Measurements from ENCODE around the gene TFEB.

Gene TFEB

GRCh38 chr6:41704656-41705310 is 30.6 kb downstream of the TFEB start:
- FAIRE-seq = no peak

GRCh38 chr6:41704028-41704427 is 31.4 kb downstream of the TFEB start:
- FAIRE-seq = no peak

DNA sequence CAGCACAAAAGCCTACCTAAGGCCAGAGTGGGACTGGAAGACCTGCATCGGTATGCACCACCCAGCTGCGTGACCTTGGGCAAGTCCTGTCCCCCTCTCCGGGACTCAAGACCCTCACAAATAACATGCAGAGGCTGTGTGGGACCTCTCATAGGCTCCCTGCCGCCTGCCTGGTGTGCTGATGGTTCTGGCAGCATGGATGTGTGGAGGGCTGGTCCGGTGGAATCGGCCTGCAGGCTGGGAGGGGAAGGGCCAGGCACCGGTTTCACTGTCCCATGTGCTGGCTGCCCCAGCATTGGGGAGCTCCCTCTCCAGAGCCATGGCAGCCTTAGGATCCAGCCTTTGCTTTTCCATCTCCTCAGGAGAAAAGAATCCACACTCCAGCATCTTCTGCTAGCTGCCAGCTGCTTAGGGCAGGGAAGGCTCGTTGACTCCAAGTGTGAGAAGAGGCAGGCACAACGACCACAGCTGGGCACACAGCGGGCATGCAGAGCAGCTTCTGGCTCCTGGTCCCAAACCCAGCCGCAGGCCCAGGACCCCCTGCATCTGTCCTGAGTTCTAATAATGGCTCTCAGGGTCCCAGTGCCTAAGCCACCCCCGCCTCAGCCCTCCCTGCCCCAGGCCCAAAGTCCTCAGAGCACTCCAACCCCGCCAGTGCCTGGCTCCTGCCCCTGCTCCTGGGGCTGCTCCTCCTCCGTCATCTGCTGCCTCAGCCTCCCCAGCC is 32.5 kb downstream of the TFEB start:
- no peak for FAIRE-seq

DNA sequence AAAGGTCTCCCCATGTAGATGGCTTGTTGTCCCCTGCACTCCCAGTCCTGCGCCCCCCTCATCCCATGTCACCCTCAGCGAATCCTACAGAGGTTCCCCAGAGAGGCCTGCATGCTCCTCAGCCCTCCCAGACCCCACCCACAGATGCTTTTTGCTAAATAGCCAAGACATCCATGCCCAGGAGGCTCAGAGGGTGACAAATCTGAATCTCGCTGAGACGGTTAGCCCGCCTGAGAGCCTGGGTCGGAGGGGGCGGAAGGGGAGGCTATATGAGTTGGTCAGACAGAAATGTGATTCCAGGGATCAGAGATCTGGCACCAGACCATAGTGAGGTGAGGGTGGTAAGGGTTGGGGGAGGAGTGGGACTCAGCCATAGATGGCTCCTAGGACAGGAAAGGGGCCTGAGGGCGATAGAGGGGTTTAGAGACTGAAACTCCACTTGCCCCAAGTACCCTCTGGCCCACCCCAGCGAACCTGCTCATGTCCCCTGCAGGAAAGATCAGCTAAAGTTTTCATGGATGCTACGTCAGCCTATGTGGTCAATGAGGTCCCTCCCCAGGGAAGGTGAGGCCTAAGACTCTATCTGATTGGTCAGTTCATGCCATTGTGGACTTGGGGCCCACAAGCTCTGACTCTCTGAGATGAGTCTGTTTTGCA is 33.2 kb downstream of the TFEB start:
- FAIRE-seq = no peak

DNA sequence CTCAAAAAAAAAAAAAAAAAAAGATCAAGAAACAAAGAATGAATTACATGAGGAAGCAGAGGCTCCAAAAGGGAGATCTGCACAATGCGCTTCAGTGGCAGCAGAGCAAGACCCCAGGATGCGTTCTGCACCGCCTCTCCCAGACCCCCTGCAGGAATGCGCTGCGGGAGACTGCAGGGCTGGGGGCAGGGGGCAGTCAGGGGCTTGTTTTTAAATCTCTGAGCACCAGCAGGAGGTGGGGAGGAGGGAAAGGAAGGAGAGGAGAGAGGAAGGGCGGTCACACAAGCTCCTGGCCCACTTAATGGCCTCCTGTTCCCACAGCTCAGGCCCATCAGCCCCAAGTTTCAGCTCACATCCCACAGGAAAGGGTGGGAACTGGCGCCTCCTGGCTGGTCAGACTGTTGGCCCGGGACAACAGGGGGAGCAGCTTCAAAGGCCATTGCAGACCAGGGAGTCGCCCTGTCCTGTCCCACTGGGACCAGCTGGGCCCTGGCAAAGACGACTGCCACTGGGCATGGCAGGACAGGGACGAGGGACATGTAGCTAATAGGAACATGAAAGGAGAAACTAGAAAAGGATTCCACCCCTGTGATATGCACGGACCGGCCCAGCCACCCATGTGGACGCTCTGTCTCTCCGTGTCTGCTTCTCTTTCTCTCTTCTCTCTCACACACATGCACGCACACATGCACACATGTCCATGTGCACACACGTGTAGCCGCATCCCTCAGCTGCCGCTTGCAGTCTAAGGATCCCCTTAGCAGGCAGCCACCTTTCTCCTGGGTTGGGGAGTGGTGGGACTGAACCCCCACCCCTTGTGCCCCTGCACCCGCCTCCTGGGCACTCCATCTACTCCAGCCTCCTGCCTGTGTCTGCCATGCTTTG is 34.7 kb downstream of the TFEB start:
- no peak for FAIRE-seq

DNA sequence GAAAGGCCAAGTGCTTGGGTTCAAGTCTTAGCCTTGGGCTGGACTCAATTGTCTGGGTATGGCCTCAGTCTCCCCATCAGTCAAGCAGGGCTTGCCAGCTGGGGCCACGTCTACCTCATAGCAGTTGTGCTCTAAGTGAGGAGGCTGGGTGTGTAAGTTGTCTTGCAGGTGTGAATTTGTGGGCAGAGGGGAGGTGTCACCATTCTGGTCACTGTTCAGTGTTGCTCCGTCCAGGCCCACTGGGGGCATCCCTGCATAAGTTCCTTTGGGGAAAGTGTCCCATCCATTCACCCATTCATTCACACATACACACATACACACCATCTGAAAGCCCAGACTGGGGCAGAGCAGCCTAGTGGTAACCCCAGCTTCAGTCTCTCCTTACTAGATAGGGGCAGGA is 36.3 kb downstream of the TFEB start:
- no peak for FAIRE-seq

GRCh38 chr6:41697861-41698781 is 37.3 kb downstream of the TFEB start:
- FAIRE-seq = no peak

DNA sequence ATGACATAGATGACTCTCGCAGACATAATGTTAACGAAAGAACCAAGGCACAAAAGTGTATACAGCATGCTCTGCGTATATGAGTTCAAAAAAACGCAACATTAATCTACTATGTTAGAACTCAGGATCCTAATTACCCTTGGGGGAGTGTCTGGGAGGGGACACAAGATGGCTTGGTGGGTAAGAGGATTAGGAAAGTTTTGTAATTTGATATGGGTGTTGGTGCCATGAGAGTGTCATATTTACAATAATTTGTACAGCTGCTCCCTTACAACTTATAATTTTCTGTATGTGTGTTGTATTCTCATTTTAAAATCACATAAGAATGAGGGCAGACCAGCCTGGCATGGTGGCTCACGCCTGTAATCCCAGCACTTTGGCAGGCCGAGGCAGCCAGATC is 38.6 kb downstream of the TFEB start:
- no peak for FAIRE-seq

GRCh38 chr6:41695825-41696224 is 39.6 kb downstream of the TFEB start:
- FAIRE-seq = no peak

DNA sequence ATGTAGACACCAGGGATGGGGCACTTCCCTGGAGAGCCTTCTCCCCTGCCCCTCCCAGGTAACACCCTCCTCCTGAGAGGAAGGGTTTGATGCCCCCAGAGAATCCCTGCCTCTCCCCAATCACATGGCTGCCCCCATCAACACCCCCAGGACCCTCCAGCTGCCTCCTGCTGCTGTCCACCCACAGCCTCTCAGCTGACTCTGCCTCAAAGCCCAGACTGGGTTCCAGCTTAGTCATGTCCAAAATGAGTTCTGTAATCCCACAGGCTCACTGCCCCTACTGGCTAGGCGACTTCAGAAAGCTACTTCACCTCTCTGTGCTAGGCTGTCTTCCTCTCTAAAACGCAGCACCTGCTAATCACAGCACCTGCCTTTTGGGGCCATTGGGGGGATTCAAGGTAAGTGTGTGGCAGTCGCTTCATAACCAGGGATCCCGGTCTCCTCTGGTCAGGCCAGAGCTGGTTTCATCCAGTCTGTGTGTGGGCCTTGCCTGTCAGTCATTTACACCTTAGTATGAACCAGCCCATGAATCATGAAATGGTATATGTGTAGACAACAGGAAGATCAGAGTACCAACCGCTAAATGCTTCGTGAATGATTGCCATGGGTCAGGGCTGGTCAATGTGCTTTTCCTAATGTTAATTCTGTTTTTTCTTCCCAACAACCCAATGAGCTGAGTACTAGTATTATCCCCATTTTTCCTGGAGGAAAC is 40.4 kb downstream of the TFEB start:
- FAIRE-seq = no peak

DNA sequence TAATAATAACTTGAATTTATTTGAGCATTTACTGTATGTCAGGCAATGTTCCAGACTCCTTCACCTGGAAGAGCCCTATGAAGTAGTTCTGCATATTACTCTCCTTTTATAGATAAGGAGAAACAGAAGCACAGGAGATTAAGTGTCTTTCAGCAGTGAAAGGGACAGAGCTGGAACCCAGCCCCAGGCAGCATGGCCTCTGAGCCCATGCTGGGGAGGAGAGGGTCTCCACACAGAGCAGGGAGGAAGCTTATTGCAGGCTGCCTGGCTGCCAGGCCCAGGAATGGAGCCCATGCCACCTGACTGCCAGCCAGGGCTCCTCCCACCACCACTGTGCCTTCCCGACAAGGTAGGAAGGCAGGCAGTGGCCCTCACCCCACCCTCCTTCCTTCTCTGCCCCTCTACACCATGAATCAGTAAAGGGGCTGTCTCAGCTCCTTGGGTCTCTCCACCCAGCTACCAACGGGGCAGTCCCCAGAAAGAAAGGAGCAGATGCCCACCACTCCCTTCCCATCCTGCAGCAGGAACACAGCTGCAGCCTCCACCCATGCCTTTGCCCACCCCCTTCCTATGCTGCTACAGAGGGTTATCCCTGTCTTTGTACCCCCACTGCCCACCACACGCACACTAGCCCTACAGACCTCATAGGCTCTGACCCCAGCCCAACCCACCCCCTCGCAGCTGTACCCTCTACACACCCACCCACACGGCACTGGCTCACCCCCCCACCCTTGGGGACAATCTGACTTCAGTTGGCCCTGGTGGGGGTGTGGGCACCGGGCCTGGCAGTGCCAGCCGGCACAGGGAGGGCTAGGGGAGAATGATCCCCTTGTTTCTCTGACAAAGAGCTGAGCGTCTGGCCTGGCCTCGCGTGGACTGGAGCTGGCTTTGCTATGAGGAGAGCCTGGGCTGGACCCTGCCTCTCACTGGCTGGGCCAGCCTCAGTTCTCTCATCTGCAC is 41.8 kb downstream of the TFEB start:
- no peak for FAIRE-seq

DNA sequence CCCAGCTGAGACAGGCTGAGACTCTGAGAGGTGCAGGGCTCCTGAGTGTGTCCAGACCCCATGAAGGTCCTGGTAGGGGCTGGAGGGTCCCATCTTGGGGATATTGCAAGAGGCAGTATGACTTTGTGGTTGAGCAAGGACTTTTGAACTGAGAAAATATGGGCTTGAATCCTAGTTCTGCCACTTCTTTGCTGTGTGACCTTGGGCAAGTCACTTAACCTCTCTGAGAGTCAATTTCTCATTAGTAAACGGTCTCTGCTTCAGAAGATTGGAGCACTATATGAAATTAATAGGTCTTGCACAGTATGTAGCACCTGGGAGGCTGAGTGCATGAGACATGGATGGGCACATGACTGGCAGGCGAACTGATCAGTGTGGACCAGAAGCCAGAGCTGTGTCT is 42.7 kb downstream of the TFEB start:
- no peak for FAIRE-seq

- no peak for FAIRE-seq
These were observed 43.2 kb downstream of the TFEB start for GRCh38 chr6:41692080-41692675.

DNA sequence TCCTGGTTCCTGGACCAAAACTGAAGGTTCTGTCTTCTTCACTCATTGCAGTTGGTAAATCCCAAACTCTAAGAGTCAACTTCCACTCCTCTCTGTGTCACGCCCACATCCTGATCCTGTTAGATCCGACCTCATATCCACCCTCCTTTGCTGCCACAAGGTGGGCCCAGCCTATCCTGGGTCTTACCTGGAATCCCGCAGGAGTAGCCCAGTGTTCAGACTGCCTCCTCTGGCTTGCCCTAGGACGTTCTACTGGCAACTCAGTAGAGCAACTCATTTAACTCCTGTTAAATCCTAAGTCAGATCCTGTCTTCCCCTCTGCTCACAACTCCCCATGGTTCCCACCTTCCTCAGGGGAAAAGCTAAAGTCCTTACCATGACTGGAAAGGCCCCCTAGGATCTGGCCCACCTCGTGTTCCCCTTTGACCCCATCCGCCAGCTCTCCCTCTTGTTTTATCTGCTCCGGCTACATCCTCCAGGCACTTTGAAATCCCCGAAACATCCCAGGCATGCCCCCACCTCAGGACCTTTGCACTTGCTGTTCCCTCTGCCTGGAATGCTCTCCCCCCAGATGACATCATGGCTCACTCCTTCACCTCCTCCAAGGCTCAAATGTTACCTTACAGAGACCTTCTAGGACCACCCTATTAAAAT is 43.9 kb downstream of the TFEB start:
- no peak for FAIRE-seq

- no peak for FAIRE-seq
These were observed 44.7 kb downstream of the TFEB start for GRCh38 chr6:41690541-41691330.

DNA sequence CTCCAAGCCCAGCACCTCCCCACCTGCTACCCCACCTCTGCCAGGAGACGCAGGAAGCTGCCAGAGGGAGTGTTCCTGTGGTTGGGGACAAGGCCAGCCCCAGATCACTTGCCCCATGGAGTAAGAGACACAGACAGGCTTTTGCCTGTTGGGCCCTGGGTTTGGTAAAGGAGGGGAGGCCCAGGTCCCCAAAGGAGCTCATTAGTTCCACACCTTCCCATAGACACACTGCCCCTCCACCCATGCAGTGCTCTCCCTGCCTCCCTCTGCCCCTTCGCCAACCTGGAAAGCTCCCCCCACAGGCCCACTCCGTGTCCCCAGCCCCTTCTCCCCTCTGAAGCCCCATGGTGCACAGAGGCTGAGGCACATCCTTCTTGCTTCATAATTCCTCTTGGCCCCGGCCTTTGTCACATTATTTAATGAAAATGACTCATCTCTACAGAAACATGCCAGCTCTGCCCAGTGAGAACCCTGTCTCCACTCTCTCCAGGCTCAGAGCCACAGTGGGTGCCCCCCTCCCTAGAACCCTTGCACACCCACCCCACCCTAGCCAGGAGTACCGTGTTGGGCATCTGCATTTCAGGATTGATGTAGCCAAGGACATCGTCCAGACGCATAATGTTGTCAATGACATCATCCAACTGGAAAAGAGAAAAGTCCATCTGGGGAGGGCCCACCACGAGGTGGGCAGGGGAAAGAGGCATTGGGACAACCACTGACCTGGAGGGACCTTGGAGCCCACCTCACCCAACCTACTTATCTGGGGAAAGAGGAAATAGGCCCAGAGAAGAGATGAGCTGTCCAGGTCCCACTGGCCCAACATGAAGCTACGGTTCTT is 46.0 kb downstream of the TFEB start:
- no peak for FAIRE-seq

DNA sequence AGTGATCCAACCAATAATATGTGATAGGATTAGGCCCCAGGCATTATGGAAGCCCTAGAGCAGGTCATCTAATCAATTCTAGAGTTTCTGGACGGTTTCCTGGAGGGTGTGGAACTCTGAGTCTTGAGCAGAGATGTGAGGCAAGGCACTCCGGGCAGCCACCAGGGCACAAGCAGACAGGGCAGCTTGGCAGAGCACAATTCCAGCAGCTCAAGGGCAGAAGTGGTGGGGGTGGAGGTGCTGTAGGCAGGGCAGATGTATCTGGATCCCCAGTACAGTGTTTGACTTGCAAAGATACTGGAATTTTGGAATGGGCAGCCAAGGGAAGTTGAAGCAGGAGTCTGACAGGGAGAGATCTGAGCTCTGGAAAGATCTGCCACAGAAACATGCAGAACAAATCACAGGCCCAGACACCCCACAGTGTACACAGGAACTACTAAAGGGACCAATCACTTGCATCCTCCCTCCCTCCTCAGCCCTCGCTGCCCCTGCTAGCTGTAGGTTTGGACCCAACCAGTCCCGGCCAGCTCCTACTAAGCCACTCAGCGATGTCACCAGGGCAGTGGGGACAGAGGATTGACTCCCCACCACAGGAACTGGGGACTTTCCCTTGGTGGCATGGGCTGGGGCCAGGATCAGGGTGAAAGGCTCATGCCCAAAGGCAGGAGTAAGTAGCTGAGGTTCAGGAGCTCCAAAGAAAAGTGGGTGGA is 47.0 kb downstream of the TFEB start:
- no peak for FAIRE-seq

All from colon (tissue), 2 donors.